HG03439 (cell line): ENCODE results near the gene TEC.
"Not testable (repeated sequence)": the region's sequence is repeated elsewhere in the genome, so short reads cannot be mapped to it uniquely, and the experiment has no call there.

ENCODE experiments used
- ATAC-seq: cut with Tn5 transposase; IDR thresholded peaks from one replicate; pipeline ENCODE4 v1.9.1; 2021; ENCODE audit warnings: mild to moderate bottlenecking, moderate library complexity; ENCODE audit not compliant: unreplicated experiment

TEC gene

GRCh38 chr4:48169636-48170035 is 100.0 kb downstream of the TEC start:
- no peak for ATAC-seq

- ATAC-seq, result no peak
Observed at GRCh38 chr4:48167538-48168263, 101.9 kb downstream of the TEC start.

GRCh38 chr4:48164561-48164960 is 105.1 kb downstream of the TEC start:
- not testable (repeated sequence) for ATAC-seq

GRCh38 chr4:48163746-48164145 is 105.9 kb downstream of the TEC start:
- no peak for ATAC-seq

GRCh38 chr4:48162162-48162561 is 107.5 kb downstream of the TEC start:
- ATAC-seq, result no peak

- ATAC-seq, result no peak
Observed at GRCh38 chr4:48157271-48157670, 112.4 kb downstream of the TEC start.

- ATAC-seq, result no peak
Observed at GRCh38 chr4:48156423-48156822, 113.2 kb downstream of the TEC start.

- ATAC-seq, result no peak
Observed at GRCh38 chr4:48153791-48154550, 115.7 kb downstream of the TEC start.

GRCh38 chr4:48152259-48152658 is 117.4 kb downstream of the TEC start:
- ATAC-seq, result no peak

- ATAC-seq, result no peak
Observed at GRCh38 chr4:48149827-48150370, 119.7 kb downstream of the TEC start.

- no peak for ATAC-seq
Observed at GRCh38 chr4:48147621-48148020, 122.0 kb downstream of the TEC start.

- ATAC-seq, result no peak
Observed at GRCh38 chr4:48141048-48141447, 128.6 kb downstream of the TEC start.

- ATAC-seq, result no peak
Observed at GRCh38 chr4:48139691-48140090, 129.9 kb downstream of the TEC start.

GRCh38 chr4:48138936-48139335 is 130.7 kb downstream of the TEC start:
- ATAC-seq, result no peak

- ATAC-seq, result no peak
Observed at GRCh38 chr4:48138511-48138910, 131.1 kb downstream of the TEC start.

- no peak for ATAC-seq
Observed at GRCh38 chr4:48137846-48138245, 131.8 kb downstream of the TEC start.

- no peak for ATAC-seq
Observed at GRCh38 chr4:48134081-48134480, 135.6 kb downstream of the TEC start, which contains the start of gene TXK. Gene TXK (minus strand): TSS chr4:48134250. CDS start chr4:48134170, 80 bp downstream.

GRCh38 chr4:48133669-48134068 is 136.0 kb downstream of the TEC start:
- ATAC-seq, result no peak

- ATAC-seq, result no peak
Observed at GRCh38 chr4:48131736-48132135, 137.9 kb downstream of the TEC start.

GRCh38 chr4:48130100-48130499 is 139.5 kb downstream of the TEC start:
- no peak for ATAC-seq

- ATAC-seq, result no peak
Observed at GRCh38 chr4:48129307-48130014, 140.2 kb downstream of the TEC start.
